ENCODE data around the gene PXDN.

PXDN gene

GRCh38 chr2:1645761-1646476, 98.4 kb downstream of the PXDN start:
- FAIRE-seq = no peak

- no peak for FAIRE-seq
Measured at GRCh38 chr2:1644427-1644826, 99.9 kb downstream of the PXDN start.

- FAIRE-seq = no peak
Measured at GRCh38 chr2:1642993-1643619, 101.2 kb downstream of the PXDN start.

- FAIRE-seq = no peak
Measured at GRCh38 chr2:1642066-1642861, 102.1 kb downstream of the PXDN start.

DNA sequence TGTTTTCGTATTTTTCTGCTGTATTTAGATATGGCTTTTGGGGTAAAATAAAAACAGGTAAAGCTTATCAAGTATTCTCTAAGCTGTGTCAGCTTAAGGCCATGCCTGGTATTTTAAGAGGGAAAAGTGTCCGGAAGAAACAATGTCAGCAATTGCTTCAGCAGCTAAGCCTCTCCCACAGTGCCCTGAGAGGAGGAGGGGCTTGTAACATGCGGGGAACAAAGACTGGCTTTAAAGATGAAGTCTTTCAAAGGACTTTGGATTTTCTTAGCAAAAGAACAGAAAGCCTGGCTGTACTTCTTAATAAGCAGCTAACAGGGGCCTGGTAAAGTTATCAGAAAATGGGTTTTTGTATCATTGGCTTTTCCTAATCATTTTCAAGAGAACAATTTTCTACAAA, 102.8 kb downstream of the PXDN start:
- no peak for FAIRE-seq

DNA sequence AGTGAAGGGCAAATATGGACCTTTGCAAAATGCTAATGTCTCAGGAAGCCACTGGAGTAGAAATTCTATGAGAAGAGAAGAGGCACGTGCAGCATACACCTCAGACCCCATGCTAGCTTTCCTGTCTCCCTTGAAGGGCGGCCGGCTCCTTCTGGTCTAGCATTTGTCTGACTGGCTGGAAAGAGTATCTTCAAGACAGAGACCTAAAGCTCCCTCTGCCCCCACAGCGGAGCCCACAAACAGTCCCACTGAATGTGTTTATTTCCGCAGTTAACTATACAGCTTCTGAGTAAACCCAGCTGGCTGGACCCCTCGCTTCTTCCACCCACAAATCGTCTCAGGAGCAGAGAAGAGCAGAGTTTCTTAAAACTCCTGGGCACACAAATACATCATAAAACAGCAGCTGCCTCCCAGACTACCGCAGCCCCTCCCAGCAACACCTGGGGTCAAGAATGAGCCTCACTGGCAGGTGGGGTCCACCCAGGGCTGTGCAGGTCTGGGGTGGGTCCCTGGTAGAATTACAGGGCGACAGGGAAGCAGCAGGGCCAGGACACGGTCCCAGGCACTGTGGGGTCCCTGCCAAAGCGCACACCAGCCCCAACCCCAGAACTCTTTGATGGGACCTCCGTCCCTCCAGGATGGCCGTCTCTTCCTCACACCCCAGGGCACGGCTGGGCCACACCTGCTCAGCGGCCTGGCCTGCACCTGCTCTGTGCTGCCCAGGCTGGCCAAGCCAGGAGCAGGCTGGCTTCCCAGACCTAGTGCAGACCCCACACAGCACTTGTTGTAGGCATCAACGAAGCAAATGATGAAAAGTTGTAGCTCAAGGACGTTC, 103.8 kb downstream of the PXDN start:
- FAIRE-seq = no peak

DNA sequence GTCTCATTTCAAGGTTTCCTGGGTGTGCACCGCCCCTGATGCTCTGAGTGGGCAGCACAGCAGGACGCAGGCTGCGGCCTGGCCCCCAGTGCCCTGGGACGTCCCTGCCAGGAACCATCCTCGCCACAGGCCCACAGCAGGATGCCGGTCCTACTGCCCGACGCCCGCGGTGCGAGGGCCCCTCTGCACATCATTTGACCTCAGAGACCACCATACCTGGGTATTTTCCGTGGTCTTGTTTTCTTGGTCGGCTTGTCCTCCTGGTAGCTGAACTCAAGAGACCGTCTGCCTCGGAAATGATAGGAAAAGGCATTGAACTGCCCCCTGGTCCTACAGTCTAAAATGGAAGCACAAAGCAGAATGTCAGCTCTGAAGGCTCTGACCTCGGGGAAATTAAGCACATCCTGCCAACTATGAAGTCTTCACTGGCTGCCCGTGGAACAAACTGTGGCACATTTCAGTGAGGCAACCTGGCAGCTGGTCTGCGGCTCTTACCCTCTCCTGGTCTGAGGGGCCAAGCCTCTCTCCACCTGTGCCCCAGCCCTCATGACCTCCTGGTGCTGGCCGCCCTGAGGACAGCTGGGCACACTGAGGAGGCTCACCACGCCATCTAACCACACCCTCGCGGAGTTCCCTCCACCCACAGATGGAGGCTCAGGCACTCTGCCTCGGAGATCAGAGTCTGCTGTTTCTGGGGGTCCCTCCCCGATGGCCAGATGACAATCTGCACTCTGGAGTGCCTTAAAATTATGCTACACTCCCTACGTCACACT, 105.0 kb downstream of the PXDN start:
- FAIRE-seq = no peak

DNA sequence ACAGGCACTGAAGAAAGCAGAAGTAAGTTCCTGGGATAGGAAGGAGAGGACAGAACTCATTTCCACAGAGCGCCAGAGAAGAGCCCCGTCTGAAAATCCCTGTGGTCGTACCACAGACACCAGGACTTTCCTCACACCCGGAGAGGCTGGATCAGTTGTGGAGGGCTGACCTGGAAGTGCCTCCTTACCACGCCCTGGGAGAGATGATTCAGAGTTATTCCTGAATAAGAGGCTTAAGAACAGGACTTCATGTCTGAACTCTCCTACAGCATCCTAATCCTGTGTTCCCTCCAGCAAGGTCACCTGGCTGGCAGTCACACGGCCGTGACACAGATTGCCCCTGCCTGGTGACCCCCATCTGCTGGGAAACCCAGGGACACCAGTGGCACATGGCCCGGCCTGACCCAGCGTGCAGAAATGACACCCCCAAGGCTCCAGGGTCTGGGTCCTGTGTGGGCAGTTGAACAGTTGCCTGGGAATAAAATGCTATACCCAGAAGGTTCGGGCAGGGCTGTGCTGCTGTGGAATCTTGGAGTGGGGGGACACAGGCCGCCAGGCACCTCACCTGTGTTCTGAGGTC, 105.9 kb downstream of the PXDN start:
- FAIRE-seq = no peak

DNA sequence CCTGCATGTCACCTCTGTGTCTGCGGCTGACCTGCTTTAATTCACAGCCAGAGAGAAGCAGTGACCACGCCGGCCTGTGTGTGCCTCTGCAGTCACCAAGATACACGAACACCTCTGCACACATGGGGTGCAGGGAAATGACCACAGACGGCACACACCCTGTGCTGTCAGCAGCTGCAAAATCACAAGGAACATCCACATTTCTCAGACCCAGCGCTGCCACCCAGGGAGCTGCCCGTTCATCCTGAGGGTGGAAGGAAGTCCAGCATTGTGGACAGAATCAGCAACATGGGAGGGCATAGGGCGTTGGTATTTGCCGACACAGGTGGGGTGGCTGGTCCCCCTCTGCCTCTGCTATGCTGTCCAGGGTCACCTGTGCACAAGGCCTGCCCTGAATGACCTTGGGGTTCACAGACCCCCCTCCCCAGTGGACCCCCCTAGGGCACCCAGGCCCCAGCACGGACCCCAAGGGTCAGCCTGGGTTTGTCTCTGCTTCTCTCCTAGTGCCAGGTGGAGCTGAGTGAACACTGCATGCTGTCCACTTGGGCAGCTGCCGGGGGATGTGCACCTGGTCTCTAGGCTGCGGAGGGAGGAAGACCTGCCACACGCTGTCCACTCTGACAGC, 107.4 kb downstream of the PXDN start:
- no peak for FAIRE-seq

- FAIRE-seq = no peak
Measured at GRCh38 chr2:1635823-1636222, 108.5 kb downstream of the PXDN start.

DNA sequence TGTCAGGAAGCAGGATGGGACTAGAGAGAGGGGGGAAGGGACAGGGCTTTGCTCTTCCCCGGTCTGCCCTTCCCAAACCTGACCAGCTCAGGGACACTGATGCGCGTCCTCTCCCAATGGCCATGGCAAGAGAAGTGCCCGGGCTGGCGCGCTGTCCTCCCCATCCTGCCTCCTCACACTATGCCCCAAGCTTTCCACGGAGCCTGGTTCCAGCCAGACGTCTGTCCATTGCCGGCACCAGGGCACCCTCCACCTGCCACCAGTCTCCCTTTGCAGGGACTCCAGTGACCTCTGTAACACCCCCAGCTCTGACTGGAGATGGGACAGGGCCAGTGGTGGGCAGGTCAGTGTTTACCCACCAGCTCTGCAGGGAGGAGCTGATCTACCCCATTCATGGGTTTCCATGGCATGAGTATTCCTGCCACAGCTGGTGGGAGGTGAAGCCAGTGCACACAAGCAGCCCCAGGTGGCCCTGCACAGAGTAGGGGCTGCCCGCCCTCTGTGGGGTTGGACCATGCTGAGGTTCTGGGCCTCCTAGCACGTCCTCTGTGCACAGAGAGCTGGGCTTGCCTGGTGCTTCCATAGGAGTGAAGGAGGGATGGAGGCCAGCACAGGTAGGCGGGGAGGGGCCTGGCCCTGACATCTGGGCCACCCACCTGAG, 109.5 kb downstream of the PXDN start:
- no peak for FAIRE-seq

DNA sequence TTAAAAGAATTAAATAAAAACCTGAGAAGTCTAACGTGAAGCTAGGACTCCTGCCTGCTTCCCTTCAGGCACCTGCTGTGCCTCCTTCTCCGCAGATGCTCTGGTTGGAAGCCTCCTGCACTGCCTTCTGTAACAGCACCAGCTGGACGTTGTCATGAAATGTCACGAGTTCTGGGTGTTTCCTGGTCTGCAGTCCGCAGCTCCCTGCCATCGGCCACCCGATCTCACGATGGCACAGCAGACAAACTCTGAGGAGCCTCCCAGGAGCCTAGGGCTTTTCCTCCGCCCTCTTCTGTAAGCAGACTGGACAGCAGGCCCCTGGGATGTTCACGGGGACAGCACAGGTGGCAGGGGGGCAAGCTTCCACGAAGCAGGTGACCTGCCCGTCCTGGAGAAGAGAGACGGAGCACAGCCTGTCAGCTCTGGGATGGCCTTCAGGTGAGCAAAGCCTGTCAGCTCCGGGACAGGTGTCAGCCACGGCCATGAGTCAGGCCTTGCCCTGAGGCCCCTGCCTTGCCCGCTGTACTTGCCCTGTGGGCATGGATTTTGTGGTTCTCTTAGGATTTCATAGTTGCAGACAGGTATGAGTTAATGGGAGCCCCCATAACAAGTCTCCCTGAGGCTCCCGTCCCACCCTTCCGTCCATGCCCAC, 110.3 kb downstream of the PXDN start:
- no peak for FAIRE-seq

DNA sequence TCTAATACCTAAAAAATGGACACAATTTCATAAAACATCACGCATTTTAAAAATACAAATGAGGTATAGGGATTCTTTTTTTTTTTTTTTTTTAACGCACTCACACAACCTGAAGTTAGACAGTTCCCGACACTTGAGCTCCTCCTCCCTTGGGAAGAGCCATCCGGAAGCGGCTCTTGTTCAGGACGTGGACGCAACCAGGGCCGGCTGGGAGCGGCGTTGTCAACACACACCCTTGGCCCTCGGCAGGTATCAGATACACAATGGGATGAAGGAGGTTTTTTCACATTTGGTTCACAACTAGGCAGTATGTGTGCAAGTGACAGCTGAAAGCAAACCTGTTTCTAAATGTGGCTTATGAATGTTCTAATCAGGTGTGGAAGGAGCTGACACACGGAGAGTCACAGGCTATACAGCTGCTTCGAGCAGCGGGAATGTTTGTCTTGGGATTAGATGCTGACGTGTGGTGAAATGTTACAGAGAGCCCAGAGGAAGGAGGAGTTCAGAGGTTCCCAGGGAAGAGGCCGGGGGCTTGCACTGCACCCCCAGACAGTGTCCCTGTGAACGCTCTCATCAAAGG, 111.1 kb downstream of the PXDN start:
- FAIRE-seq = no peak

DNA sequence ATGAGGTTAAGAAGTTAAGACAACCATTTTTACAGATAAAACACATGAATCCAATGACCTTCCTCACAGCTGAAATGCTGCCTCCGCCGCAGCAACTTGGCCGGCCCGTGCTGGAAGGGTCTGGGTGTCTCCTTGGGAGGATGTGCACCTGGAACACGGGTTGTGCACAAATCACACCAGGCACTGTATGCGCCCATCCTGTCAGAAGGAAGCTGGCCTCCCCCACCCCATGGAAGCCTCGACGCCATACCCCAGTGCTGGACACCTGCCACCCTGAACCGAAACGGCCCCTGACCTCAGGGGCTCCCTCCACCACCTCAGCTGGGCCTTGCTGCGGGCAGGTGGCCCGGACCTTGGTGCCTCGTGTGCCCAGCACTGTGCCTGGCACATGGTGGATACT, 111.8 kb downstream of the PXDN start:
- no peak for FAIRE-seq

GRCh38 chr2:1632002-1632348, 112.3 kb downstream of the PXDN start:
- FAIRE-seq = no peak

DNA sequence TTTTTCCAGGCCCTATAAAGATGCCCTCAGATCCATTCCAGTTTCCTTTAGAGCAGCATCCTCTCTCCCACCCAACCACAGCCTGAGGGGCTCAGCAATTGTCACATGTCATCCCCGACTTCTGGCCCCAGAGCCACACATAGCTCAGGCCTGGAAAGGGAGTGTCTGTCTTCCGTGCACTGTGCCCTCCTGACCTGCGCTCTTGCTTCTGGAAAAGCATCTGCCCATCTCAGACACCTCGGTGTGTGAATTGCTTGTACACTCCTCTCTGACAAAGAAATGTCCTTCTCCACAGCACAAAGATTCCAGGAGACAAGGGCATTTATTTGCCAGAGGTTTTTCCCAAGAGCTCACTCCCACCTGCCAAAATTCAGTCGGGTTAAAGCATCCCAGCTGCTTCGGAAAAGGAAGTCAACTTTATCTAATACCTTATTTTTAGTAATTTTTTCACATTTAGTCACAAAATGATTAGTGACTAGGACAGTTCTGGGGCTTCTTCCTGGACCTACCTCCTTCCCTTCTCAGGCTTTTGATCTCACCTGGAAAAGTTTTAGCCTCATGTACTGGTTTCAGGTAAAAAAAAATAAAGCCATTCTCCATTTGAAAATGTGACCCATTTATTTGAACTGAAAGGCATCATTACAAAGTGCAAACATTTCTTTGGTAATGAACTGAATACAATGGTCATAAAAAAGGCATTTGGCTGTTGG, 112.9 kb downstream of the PXDN start:
- FAIRE-seq = no peak

DNA sequence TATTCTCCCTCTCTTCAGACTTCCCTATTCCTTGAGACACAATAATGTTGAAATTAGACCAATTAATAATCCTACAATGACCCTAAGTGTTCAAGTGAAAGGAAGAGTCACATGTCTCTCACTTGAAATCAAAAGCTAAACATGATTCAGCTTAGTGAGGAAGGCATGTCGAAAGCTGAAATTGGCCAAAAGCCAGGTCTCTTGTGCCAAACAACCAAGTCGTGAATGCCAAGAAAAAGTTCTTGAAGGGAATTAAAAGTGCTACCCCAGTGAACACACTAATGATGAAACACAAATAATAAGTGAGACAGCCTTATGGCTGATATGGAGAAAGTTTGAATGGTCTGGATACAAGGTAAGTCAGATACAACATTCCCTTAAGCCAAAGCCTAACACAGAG, 115.4 kb downstream of the PXDN start:
- no peak for FAIRE-seq

DNA sequence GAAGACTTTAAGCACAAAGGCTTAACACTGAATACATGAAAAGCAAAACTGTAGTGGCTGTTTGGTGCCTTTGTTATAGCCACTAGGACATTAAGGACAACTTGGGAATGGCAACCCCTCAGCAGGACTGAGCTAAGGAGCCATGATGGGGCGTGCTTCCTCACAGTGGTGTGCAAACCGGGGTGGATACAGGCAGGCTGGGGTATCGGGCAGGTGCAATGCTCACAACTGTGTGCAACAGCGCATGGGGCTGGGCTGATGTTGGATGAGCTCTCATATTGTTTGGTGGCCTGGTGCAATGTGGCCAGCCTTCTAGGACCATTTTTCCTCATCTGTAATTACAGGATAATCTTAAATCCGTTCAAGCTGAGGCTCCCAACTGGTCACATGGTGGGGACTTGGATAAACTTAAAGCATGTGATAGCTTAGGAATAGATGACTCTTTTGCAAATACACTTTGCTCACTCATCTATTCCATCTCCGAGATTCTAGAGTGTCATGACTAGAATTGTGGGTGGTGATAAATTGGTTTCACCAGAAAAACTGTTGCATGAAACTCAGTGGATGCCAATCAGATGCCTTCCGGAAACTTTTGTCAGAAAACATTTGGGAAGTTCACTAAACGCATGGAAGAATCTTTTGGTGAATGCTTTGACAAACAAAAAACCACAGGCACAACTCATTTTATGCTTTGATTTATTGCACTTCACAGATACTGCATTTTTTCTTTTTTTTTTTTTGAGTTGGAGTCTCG, 116.5 kb downstream of the PXDN start:
- FAIRE-seq = no peak

GRCh38 chr2:1626271-1626681, 118.0 kb downstream of the PXDN start:
- FAIRE-seq = no peak

Measured in G401.6 (cell line).